Measurements from ENCODE around the gene RFWD3. TPM values are rescaled to one million over a fixed set of nuclear protein-coding genes. Genes with fewer than 3 reads are reported as not detected.
"Not testable (repeated sequence)": the region's sequence is repeated elsewhere in the genome, so short reads cannot be mapped to it uniquely, and the experiment has no call there.

Gene RFWD3
- total RNA-seq, 4 donors from 2014 or later, result 6.8 to 13.3 (median 10.1) TPM

DNA sequence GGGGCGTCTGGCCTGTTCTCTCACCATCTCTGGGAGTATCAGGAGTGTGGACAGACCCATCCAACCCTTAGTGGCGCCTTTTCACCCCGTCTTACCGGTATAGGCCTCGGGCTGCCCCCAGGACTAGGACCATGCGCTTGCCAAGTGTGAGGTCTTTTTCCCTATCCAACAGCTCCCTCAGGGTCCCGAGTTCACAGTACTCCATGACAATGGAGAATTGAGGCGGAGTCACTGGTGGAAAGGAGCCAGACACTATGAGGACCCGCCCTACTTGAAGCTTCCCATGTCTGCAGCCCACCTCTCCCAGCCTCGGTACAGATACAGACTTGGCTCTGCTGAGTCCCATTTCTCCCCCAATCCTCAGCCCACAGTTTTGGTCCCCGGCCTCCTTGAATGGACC is 15.9 kb upstream of the RFWD3 start:
- WGBS, result 83% methylated on average over 11 of the region's 11 CpGs
- H3K27ac ChIP-seq (replicated peaks in 1 of 4), result no peak overlapping the region
- H3K27me3 ChIP-seq, result no peaks in the 10 kb centered on the region
- H3K9me3 ChIP-seq, result no peaks in the 10 kb centered on the region
- H3K36me3 ChIP-seq, result peaks cover 0 to 81% (median 45%) of the 10 kb centered on the region in 4 donors
- no peaks in the 10 kb centered on the region for H3K4me1 ChIP-seq
- no peak for DNase-seq (ENCODE audit: extremely low spot score)
- H3K4me3 ChIP-seq, result no peak overlapping the region
- no peak for TF ChIP-seq CTCF (IDR thresholded peaks at IDR 0.05)
- TF ChIP-seq EP300 (IDR thresholded peaks at IDR 0.05), result no peak
- no peak for TF ChIP-seq POLR2A (IDR thresholded peaks at IDR 0.05; ENCODE audit: low read depth)
- TF ChIP-seq POLR2AphosphoS5 (IDR thresholded peaks at IDR 0.05), result no peak
- intact Hi-C loops (cut with DNase I), result no loop called here

DNA sequence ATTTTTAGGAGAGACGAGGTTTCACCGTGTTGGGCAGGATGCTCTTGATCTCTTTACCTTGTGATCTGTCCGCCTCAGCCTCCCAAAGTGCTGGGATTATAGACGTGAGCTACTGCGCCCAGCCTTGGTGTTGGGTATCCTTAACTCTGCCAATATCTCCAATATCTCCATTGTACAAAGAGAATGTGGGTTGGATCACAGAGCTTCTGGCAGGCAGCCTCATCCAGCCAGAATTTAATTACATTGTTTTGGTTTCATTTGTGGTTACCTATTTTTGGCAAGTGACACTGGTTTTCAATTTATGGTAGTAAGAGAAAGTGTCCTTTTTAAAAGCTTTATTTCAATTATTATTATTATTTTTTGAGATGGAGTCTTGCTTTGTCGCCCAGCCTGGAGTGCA is 14.0 kb upstream of the RFWD3 start:
- no peaks in the 10 kb centered on the region for H3K27me3 ChIP-seq
- WGBS, result 99% methylated on average over 6 of the region's 6 CpGs
- no peak overlapping the region for H3K4me3 ChIP-seq
- intact Hi-C loops (cut with DNase I), result no loop called here
- H3K4me1 ChIP-seq, result no peaks in the 10 kb centered on the region
- H3K27ac ChIP-seq (replicated peaks in 1 of 4), result no peak overlapping the region
- TF ChIP-seq POLR2A (IDR thresholded peaks at IDR 0.05; ENCODE audit: low read depth) (no peak), EP300 (IDR thresholded peaks at IDR 0.05) (no peak), CTCF (IDR thresholded peaks at IDR 0.05) (no peak), POLR2AphosphoS5 (IDR thresholded peaks at IDR 0.05) (no peak)
- peaks cover 0 to 93% (median 41%) of the 10 kb centered on the region in 4 donors for H3K36me3 ChIP-seq
- H3K9me3 ChIP-seq, result no peaks in the 10 kb centered on the region
- DNase-seq (ENCODE audit: extremely low spot score), result no peak

DNA sequence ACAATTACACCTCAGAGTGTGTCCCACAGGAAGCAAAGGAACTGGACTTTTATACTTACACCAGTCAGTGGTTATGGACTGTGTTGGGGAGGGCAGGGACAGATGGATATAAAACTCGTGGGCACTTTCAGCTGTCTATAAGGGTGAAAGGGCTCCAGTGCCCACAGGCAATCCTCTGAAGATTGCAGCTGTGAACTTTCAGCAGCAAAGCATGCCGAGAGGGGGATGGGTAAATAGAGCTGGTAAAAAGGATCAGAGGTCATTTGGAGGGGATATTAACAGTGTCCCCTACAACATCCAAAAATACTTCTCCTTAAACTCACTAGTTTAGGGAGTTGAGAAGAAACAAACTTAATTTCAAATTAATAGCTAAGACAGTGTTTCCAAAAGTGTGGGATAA is 13.3 kb upstream of the RFWD3 start:
- DNase-seq (ENCODE audit: extremely low spot score), result no peak
- TF ChIP-seq EP300 (IDR thresholded peaks at IDR 0.05) (no peak), POLR2AphosphoS5 (IDR thresholded peaks at IDR 0.05) (no peak)
- 38% methylated on average over 2 of the region's 2 CpGs for whole genome bisulfite sequencing
- Histone ChIP-seq H3K27me3 (no peaks in the 10 kb centered on the region), H3K27ac (replicated peaks in 1 of 4) (no peak overlapping the region), H3K36me3 (peaks cover 0 to 94% (median 40%) of the 10 kb centered on the region in 4 donors), H3K4me3 (no peak overlapping the region), H3K9me3 (no peaks in the 10 kb centered on the region), H3K4me1 (no peaks in the 10 kb centered on the region)
- intact Hi-C loops (cut with DNase I), result no loop called here

DNA sequence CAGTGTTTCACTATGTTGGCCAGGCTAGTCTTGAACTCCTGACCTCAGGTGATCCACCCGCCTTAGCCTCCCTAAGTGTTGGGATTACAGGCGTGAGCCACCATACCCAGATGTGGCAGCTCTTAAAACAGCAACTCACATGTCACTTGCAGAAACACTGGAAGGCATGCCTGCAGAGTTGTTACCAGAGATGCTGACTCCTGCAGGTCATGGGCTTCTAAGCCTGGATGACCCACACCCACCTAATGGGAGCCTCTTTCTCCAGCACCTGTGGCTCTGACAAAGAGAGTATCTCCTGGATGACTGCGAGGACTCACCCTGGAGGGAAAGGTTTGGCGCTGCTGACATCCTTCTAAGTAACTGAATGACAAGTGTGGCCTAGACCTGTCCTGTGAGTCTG is 11.2 kb upstream of the RFWD3 start:
- no peaks in the 10 kb centered on the region for H3K9me3 ChIP-seq
- intact Hi-C loops (cut with DNase I), result no loop called here
- DNase-seq (ENCODE audit: extremely low spot score), result no peak
- TF ChIP-seq POLR2AphosphoS5 (IDR thresholded peaks at IDR 0.05), result no peak
- no peak for TF ChIP-seq EP300 (IDR thresholded peaks at IDR 0.05)
- TF ChIP-seq POLR2A (IDR thresholded peaks at IDR 0.05; ENCODE audit: low read depth), result no peak
- TF ChIP-seq CTCF (IDR thresholded peaks at IDR 0.05), result no peak
- no peak overlapping the region for H3K4me3 ChIP-seq
- H3K4me1 ChIP-seq, result no peaks in the 10 kb centered on the region
- no peak overlapping the region for H3K27ac ChIP-seq (replicated peaks in 1 of 4)
- H3K36me3 ChIP-seq, result peaks cover 0 to 97% (median 40%) of the 10 kb centered on the region in 4 donors
- WGBS, result 85% methylated on average over 3 of the region's 4 CpGs
- no peaks in the 10 kb centered on the region for H3K27me3 ChIP-seq

DNA sequence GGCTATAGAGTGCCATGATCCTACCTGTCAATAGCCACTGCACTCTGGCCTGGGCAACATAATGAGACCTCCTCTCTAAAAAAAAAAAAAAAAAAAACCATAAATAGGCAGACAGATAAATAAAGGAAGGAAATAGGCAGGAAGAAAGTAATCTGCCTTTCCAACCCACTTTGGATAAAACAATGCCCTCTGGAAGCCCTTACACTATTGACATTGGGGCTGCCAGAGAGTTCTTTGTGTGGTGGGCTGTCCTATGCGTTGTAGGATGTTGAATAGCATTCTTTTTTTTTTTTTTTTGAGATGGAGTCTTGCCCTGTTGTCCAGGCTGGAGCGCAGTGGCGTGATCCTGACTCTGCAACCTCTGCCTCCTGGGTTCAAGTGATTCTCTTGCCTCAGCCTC is 7.2 kb upstream of the RFWD3 start:
- TF ChIP-seq POLR2AphosphoS5 (IDR thresholded peaks at IDR 0.05), result no peak
- no peak overlapping the region for H3K27ac ChIP-seq (replicated peaks in 1 of 4)
- no peak overlapping the region for H3K4me3 ChIP-seq
- H3K27me3 ChIP-seq, result no peaks in the 10 kb centered on the region
- DNase-seq (ENCODE audit: extremely low spot score), result no peak
- peaks cover 0 to 74% (median 25%) of the 10 kb centered on the region in 4 donors for H3K36me3 ChIP-seq
- 84% methylated on average over 3 of the region's 3 CpGs for WGBS
- H3K9me3 ChIP-seq, result no peaks in the 10 kb centered on the region
- intact Hi-C loops (cut with DNase I), result no loop called here
- no peaks in the 10 kb centered on the region for H3K4me1 ChIP-seq

DNA sequence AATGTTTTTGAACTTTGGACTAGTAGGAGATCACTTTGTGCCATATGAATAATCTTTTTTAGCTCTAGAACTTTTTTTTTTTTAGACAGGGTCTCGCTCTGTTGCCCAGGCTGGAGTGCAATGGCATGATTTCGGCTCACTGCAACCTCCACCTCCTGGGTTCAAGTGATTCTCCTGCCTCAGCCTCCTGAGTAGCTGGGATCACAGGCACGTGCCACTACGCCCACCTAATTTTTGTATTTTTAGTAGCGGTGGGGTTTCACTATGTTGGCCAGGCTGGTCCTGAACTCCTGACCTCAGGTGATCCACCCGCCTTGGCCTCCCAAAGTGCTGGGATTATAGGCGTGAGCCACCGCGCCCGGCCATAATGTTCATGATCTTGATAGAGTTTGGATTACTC is 2.2 kb upstream of the RFWD3 start:
- whole genome bisulfite sequencing, result 98% methylated on average over 10 of the region's 10 CpGs
- H3K27me3 ChIP-seq; H3K27ac ChIP-seq (replicated peaks in 1 of 4); H3K9me3 ChIP-seq; intact Hi-C loops (cut with DNase I); H3K4me3 ChIP-seq; DNase-seq (ENCODE audit: extremely low spot score): not testable (repeated sequence)
- peaks cover 0 to 34% (median 18%) of the 10 kb centered on the region in 4 donors for H3K36me3 ChIP-seq
- H3K4me1 ChIP-seq, result peaks cover 11 to 30% (median 22%) of the 10 kb centered on the region in 4 donors
